22Rv1 (cell line): Measurements from ENCODE around the gene SH3TC2.

Source experiments
- H3K27ac ChIP-seq: fragments of 450-650 bp; 2 replicates; pipeline ENCODE4 v1.5.1; 2017
- CTCF ChIP-seq: fragments of 450-650 bp; IDR thresholded peaks from 2 replicates; pipeline ENCODE4 v1.5.1; 2017; ENCODE audit warnings: mild to moderate bottlenecking
- ZFX ChIP-seq: fragments of 450-650 bp; IDR thresholded peaks from 2 replicates; pipeline ENCODE4 v1.6.1; 2017; ENCODE audit warnings: antibody characterized with exemption, borderline replicate concordance

Gene SH3TC2

GRCh38 chr5:149046196-149046829 lies 16.5 kb downstream of the SH3TC2 start:
- TF ChIP-seq ZFX (no peak), CTCF (no peak)
- H3K27ac ChIP-seq: no peak overlapping the region

- TF ChIP-seq CTCF (no peak), ZFX (no peak)
- H3K27ac ChIP-seq: no peak overlapping the region
Measured at GRCh38 chr5:149045089-149045460, 17.8 kb downstream of the SH3TC2 start.

GRCh38 chr5:149044453-149045088 lies 18.3 kb downstream of the SH3TC2 start:
- H3K27ac ChIP-seq: no peak overlapping the region
- TF ChIP-seq CTCF: no peak
- no peak for TF ChIP-seq ZFX

- TF ChIP-seq ZFX (no peak), CTCF (no peak)
- H3K27ac ChIP-seq: no peak overlapping the region
Measured at GRCh38 chr5:149043641-149044040, 19.2 kb downstream of the SH3TC2 start.

- no peak overlapping the region for H3K27ac ChIP-seq
Measured at GRCh38 chr5:149042865-149043264, 20.0 kb downstream of the SH3TC2 start.

GRCh38 chr5:149041242-149041641 lies 21.6 kb downstream of the SH3TC2 start:
- no peak for TF ChIP-seq ZFX
- TF ChIP-seq CTCF: no peak
- H3K27ac ChIP-seq: no peak overlapping the region

More at GRCh38 chr5:149042865-149043264, 20.0 kb downstream of the SH3TC2 start:
- TF ChIP-seq CTCF (no peak), ZFX (no peak)

GRCh38 chr5:149040421-149040820 lies 22.4 kb downstream of the SH3TC2 start:
- H3K27ac ChIP-seq: no peak overlapping the region
- no peak for TF ChIP-seq CTCF
- TF ChIP-seq ZFX: no peak
